Stimulated activated CD4-positive, alpha-beta T cell treated with anti-CD3 and anti-CD28 coated beads, TNF-alpha, amount 100 ng/mL, for 1 hour (primary cell): ENCODE data around the gene RNF13.
"Not testable (repeated sequence)": the region's sequence is repeated elsewhere in the genome, so short reads cannot be mapped to it uniquely, and the experiment has no call there.

ENCODE experiments used
- DNase-seq, 3 donors: peaks; one replicate each; pipeline ENCODE4 v3.0.0-alpha.2; 2020; ENCODE audit warnings: low read depth in 3 of 3, low spot score in 1 of 3

RNF13 gene

DNA sequence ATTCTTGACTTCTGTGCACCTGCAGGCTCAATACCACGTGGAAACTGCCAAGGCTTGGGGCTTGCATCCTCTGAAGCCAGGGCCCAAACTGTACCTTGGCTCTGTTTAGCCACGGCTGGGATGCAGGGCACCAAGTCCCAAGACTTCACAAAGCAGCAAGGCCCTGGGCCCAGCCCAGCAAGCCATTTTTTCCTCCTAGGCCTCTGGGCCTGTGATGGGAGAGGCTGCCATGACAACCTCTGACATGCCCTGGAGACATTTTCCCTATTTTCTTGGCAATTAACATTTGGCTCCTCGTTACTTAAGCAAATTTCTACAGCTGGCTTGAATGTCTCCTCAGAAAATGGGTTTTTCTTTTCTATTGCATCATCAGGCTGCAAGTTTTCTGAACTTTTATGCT, 25.5 kb downstream of the RNF13 start:
- DNase-seq = not testable (repeated sequence)

DNA sequence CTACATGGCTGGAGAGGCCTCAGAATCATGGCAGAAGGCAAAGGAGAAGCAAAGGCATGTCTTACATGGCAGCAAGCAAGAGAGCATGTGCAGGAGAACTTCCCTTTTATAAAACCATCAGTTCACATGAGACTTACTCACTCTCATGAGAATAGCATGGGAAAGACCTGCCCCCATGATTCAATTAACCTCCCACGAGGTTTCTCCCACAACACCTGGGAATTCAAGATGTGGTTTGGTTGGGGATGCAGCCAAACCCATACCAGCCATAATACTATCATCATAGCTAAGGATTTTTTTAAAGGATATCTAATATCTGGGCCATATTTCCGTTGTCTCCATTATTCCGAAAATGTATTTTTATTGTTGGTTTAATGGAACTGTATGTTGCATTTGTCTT, 26.5 kb downstream of the RNF13 start:
- DNase-seq = not testable (repeated sequence)

DNA sequence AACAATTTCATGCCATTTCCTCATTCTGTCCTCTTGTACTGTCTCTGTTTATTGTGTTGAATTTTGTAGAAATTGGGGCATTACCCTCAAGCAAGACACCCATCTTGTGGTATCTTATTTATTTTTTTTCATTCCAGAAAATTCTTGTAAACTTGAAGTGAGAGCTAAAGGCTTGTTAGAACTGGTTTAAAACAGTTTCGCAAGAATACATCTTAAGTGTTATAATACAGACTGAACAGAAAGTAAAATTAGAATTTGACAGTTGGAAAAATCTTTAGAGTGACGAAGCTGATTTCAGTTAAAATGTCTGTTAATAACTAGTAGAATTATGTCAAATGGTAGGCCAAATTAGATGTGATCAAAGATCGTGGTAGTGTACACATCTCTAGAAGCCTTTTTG, 26.9 kb downstream of the RNF13 start:
- no peak for DNase-seq

DNA sequence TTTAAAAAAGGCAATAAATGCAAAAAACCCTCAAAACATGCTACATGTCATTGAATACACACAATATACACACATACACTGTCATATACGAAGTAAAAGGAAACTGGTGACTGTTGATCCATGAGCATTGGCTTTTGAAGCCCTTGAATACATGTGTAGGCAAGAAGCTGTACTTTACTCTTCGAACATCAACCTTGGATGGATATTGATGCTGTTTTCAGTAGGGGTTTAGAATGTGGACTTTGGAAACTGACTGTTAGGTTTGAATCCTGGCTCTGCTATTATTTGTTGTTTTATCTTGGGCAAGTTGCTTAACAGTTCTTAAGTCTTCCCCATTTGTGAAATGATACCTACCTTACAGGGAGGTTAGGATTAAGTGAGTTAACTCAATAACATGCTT, 30.5 kb downstream of the RNF13 start:
- DNase-seq = no peak

DNA sequence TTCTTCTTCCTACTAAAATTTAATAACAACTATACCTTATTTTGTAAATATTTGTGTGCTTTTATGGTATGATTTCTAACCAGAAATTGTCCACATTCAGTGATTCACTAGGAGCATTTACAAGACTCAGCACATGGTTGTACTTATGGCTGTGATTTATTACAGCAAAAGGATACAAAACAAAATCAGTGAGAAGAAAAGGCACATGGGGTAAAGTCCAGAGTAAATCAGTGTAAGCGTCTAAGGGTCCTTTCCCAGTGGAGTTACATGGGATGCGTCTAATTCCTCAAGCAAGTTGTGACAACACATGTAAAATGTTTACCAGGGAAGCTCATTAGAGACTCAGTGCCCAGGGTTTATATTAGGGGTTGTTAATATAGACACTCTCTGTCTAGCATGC, 31.1 kb downstream of the RNF13 start:
- no peak for DNase-seq

DNA sequence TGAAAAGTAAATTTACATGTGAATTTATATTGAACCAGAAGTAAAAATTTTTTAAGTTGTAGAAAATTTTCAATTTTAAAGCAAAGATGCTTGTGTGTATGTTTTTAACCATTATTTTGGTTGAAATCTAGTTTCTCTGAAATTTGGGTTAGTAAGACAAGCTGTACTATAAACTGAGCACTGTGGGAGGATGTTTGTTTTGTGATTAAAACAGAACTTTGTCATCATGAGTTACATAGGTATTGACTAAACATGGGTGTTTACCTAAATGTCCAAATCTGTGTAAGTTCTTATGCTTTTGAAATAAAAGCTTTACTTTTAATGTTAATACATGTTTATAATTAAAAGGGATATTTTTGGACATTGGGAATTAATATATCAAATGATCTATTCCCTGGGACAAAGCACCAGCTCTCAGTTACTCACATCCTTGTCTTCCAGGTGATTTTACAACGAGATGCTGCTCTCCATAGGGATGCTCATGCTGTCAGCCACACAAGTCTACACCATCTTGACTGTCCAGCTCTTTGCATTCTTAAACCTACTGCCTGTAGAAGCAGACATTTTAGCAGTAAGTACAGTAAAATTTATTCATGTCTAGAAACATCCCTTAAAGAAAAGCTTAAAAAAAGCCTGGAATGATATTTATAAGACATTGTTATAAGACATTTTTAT, 32.7 kb downstream of the RNF13 start:
- no peak for DNase-seq

DNA sequence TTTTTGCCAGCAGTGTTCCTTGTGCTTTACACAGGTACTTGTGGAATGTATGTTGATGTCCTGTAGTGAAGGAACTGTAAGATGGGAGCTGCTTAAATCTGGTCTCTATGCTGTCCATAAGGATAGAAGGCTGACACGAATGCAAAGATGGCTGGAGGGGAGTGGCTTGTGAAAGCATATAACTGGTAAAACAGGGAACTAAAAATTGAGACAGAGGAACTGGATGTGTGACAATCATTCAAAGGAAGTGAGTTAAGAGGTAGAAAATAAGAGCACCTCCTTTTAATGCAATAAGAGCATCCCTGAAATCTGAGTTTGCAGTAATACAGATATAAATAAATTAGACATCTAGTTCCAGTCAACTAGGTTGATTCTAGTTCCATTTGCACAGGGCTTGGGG, 35.2 kb downstream of the RNF13 start:
- no peak for DNase-seq

DNA sequence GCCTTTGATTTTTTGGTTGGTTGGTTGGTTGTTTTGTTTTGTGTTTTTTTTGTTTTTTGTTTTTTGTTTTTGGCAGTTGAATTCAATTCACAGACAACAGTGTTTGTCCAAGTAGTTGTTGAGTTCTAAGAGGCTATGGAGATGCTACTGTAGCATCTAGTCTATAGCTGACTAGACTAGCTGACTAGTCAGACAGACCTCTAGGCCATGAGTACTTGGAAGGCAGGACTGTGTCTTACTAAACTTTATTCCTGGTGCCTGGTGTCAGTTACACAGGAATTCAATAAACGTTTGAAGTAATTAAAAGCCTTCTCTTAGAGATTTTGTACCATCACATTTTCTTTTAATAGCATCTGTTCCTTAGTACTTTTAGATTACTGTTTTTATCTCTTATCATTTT, 35.7 kb downstream of the RNF13 start:
- DNase-seq = no peak

DNA sequence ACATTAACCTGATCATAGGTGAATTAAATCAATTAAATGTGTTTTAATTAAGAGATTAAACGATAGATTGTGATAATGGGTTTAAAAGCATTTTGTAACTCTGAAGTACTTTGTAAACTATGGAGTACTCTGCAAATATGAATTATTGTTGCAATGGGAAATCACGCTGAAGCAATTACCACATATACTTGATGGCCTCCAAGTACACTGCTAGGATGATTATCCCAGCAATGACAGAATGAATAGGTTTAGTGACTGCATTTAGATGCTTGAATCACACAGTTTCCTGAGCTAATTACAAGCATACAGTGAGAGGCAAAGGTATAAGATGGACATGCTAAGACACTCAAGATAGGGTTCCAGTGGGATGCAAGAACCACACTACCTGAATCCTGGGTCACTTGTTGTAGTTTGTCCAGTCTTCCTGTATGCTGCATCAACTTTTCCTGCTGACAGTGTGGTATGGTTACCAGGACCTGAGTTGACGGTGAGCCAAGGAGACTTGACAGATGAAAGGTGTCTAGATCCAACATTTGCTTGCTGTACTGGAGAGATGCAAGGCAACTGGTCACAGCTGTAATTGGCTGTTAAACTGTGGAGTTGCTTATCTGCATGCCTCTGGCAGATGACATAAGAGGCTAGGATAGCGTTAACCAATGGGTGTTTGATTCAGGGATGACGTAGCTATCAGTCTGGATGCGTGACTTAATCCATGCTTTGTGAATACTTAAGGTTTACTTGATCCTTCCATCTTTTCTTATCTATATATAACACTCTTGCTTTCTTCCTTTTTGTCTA, 38.0 kb downstream of the RNF13 start:
- DNase-seq = no peak

DNA sequence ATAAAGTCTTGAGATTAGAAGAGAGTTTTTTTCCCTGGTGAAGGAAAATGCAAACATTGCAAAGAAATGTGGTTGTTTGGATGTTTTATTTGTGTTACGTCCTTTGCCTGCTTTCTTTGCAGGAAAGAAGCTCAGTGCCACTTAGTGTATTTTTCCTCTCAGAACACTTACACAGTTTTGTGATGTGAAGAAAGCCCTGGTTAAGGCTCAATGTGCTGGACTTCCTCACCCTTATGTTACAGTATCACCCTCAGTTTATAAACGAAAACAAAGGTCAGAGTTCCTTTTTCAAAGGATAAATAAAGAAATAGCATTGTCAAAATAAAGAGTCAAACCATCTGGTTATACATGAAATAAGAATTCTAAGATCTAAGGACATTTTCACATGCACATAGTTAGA, 45.9 kb downstream of the RNF13 start:
- DNase-seq = no peak

DNA sequence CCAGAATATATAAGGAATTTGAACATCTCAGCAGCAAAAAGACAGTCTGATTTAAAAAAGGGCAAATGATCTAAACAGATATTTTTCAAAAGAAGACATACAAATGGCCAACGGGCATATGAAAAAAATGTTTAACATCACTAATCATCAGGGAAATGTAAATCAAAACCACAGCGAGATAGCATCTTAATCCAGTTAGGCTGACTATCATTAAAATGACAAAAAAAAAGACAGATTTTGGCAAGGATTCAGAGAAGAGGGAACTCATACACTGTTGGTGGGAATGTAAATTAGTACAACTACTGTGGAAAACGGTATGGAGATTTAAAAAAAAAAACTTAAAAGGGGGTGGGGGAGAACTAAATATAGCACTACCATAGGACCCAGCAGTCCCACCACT, 47.9 kb downstream of the RNF13 start:
- DNase-seq = no peak

DNA sequence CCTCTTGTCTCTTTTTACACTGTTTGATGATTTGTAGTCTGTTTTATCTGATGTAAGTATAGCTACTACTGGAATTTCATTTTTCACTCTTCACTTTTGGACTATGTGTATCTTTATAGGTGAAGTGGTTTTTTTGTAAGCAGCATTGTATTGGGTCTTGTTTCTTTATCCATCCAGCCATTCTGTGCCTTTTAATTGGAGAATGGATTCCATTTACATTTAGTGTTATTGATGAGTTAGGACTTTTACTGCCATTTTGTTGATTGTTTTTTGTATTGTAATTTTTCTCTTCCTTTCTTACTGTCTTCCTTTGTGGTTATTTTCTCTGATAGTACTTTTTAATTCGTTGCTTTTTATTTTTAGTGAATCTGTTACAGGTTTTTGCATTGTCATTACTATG, 54.5 kb downstream of the RNF13 start:
- DNase-seq = no peak

DNA sequence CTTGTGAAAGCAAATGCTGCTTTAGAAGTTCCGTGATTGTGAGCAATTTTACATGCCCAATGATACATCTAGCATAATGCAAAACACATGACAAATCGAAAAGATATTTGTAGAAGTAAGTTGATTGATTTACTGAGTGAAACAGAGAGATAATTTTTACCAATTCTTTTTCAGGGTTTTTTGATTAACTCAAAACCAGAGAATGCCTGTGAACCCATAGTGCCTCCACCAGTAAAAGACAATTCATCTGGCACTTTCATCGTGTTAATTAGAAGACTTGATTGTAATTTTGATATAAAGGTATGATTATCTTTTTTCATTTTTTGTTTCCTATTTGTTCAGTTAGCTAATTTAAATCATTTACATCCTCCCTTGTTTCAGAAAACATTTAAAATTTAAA, 58.8 kb downstream of the RNF13 start:
- no peak for DNase-seq

DNA sequence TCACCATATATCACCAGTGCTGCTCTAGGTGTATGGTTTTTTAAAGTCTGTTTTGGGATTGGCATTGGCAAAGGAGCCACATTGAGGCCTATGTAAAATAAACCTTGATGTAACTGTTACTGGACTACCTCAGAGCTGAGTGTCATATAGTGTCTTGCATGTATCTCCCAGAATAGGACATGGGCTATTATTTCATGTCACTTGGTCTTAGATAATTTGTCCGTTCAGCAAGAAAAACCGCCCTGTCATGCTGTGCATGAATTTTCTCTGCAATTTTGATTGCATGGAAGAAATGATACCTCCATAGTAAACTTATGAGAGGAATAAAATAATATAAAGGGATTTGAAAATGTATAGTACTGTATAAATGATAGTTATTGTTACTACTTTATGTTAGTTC, 59.6 kb downstream of the RNF13 start:
- DNase-seq = no peak

DNA sequence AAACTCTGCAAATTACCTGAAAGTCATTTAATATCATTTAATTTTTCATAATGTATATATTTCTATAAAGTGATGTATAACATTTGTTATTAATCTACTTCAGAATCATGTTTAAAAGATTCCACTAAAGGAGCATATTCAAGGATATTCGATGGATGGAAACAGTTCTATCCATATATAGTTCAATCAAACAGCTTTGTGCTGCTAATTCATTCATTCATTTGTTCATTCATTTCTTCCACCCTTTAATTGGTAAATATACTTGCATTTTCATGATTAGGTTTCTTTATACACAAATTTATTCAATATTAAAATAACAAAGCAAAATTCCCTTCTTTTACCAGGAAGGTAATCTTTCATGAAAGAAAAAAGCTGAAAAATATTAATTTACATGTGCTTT, 64.7 kb downstream of the RNF13 start:
- DNase-seq = no peak

DNA sequence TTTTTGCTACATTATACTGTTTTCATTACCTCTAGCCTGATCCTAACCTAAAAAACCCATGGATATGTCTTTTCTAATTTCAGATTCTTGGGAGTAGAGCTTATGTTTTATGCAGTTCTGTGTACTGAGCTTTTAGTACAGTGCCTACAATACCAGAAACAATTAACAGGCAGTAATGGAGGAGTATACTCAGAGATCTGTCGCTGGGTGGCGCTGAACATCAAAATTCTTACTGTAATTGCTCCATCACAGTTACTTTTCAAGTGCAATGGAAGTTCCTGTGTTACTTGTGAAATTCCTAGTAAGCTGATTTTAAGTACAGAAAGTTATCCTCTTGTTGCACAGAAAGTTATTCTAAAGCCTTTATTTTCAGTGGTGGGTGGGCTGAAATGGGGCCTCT, 66.9 kb downstream of the RNF13 start:
- DNase-seq = no peak

DNA sequence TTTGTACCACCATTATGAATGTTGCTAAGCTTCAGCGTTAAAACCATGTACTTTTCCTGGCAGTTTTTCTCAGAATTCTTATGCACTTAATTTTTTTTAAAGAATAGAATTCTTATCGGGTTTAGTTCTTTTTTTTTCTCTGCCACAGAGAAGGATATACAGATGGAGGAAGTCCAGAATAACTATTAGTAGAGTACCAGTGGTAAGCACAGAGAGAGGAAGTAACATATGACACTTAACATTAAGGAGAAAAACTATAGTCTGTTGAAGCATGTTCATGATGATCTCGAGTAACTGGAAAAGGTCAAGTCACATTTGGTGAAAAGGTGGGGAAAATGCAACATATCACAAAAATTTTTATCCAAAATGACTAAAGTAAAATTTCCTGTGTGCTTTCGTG, 68.9 kb downstream of the RNF13 start:
- no peak for DNase-seq

DNA sequence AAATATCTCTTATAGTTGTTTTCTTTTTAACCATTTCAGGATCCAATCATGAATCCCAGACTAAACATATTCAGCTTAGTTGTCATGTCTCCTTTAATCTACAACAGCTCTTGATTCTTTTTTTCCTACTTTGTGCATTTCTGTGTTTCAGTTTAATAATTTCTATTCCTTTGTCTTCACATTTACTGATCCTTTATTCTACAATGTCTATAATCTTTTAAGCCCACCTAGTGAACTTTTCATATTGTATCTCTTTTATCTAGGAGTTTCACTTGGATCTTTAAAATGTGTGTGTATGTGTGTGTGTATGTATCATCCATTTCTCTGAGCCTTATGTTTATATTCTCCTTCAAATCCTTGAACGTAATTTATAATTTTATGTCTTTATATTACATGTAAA, 70.1 kb downstream of the RNF13 start:
- DNase-seq = no peak

DNA sequence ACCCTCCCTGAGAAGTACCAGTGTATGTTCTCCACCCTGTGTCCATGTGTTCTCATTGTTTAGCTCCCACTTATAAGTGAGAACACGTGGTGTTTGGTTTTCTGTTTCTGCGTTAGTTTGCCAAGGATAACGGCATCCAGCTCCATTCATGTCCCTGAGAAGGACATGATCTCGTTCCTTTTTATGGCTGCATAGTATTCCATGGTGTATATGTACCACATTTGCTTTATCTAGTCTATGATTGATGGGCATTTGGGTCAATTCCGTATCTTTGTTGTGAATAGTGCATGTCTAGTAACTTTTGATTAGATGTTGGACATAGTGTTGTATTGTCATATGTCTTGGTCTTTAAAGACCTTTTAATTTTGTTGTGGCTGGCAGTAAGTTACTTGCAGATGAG, 70.8 kb downstream of the RNF13 start:
- not testable (repeated sequence) for DNase-seq

DNA sequence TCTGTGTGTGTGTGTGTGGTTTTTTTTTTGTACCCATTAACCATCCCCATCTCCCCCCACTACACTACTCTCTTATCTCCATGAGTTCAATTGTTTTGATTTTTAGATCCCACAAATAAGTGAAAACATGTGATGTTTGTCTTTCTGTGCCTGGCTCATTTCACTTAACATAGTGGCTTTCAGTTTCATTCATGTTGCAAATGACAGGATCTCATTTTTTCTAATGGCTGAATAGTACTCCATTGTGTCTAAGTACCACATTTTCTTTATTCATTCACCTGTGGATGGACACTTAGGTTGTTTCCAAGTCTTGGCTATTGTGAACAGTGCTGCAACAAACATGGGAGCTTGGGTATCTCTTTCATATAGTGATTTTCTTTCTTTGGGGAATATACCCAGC, 71.8 kb downstream of the RNF13 start:
- not testable (repeated sequence) for DNase-seq

DNA sequence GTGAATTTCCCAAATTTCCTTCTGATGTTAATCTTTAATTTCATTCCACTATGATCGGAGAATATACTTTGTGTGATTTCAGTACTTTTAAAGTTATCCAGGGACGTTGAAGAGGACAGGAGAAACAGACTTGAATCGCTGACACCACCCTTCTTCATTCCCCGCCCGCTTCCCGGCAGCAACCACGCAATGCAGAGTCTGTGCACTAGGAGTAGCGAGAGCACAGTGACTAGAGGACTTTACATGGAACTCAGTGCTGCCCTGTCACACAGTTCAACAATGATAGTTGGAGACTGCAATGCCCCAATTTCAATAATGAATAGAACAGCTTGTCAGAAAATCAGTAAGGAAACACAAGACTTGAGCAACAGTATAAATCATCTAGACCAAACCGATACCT, 73.9 kb downstream of the RNF13 start:
- no peak for DNase-seq

DNA sequence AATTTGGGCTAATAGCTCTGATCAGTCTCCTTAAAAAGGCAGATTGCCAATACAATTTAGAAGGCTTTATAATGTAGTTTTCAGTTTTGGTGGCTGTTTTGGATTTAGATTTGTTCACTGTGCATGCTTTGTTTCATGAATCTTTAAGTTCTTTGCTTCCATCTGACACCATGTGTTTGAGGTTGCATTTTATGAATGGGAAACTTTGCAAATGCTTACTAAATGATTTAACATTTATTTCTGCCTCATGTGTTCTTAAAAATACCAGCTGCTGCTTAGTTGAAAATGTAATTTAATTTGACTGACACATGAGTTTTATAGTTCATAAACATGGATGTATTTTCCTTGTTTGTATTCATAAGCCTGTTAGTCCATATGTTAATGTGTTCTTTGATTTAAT, 78.6 kb downstream of the RNF13 start:
- DNase-seq = no peak

DNA sequence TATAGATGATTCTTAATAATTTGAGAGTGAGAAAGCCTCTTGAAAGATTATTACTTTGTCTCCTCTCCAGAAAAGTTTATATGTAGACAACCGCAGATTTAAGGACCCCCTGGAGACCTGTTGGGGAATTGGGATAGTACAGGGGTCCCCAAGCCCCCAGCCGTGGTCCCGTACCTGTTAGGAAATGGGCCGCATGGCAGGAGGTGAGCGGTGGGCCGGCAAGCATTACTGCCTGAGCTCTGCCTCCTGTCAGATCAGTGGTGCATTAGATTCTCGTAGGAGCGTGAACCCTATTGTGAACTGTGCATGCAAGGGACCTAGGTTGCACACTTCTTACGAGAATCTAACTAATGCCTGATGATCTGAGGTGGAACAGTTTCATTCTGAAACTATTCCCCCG, 79.4 kb downstream of the RNF13 start:
- DNase-seq = no peak
